ENCODE results near the gene SP5.

DNA sequence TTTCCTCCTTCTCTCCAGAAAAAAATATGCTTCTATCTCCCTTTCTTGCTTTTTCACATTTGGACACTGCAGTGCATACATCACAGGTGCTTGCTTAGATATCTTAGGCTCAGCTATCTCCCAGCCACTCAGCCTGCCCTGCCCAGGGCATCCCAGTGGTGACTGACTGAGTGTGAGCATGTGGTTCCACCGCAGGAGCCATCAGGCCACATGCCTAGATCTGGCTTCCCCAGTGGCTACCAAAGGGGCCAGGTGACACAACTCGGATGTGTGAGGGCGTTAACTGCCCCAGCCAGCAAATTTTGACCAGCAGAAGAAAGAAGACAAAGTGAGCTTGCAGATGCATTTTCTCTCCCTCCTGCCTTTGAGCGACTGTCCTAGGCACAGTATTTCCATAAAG is 25.5 kb downstream of the SP5 start:
- TF ChIP-seq, protein P1, sequence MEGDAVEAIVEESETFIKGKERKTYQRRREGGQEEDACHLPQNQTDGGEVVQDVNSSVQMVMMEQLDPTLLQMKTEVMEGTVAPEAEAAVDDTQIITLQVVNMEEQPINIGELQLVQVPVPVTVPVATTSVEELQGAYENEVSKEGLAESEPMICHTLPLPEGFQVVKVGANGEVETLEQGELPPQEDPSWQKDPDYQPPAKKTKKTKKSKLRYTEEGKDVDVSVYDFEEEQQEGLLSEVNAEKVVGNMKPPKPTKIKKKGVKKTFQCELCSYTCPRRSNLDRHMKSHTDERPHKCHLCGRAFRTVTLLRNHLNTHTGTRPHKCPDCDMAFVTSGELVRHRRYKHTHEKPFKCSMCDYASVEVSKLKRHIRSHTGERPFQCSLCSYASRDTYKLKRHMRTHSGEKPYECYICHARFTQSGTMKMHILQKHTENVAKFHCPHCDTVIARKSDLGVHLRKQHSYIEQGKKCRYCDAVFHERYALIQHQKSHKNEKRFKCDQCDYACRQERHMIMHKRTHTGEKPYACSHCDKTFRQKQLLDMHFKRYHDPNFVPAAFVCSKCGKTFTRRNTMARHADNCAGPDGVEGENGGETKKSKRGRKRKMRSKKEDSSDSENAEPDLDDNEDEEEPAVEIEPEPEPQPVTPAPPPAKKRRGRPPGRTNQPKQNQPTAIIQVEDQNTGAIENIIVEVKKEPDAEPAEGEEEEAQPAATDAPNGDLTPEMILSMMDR (IDR thresholded peaks at IDR 0.05), result no peak
- TF ChIP-seq POLR2A (IDR thresholded peaks at IDR 0.05), result no peak

Measured in body of pancreas (tissue), 4 donors.